Ectodermal cell (in vitro differentiated cells): ENCODE results near the gene LRRFIP2.

Experiments
- H3K27ac ChIP-seq: 2 replicates; pipeline ENCODE4 v1.7.0; 2013; ENCODE audit warnings: mild to moderate bottlenecking, low read depth, low read length; ENCODE audit not compliant: insufficient read depth, poor library complexity, severe bottlenecking
- H3K27me3 ChIP-seq: 2 replicates; pipeline ENCODE4 v1.7.0; 2013; ENCODE audit warnings: mild to moderate bottlenecking, low read length; ENCODE audit not compliant: insufficient read depth, control insufficient read depth, poor library complexity, severe bottlenecking
- H3K36me3 ChIP-seq: one replicate; pipeline ENCODE4 v1.7.0; 2013; ENCODE audit warnings: low read length; ENCODE audit not compliant: control insufficient read depth, insufficient read depth
- H3K4me1 ChIP-seq: one replicate; pipeline ENCODE4 v1.7.0; 2013; ENCODE audit warnings: low read length; ENCODE audit not compliant: control insufficient read depth, insufficient read depth
- H3K4me3 ChIP-seq: 2 replicates; pipeline ENCODE4 v1.7.0; 2013; ENCODE audit warnings: low read depth, low read length, control low read depth; ENCODE audit not compliant: insufficient read depth
- H3K9me3 ChIP-seq: 2 replicates; pipeline ENCODE4 v1.7.0; 2013; ENCODE audit warnings: mild to moderate bottlenecking, low read length, moderate library complexity; ENCODE audit not compliant: control insufficient read depth
- WGBS, 2 experiments: methylation state at CpG; one replicate each; pipeline ENCODE4 v1.1.7; 2013; ENCODE audit warnings: missing lambda C conversion rate in 2 of 2; 5-methylcytosine and 5-hydroxymethylcytosine counted together

LRRFIP2 gene

GRCh38 chr3:37170513-37170912 is 3.9 kb downstream of the LRRFIP2 start:
- H3K9me3 ChIP-seq, result no peaks in the 10 kb centered on the region
- H3K4me3 ChIP-seq, result no peak overlapping the region
- H3K27ac ChIP-seq, result no peak overlapping the region
- H3K27me3 ChIP-seq, result no peaks in the 10 kb centered on the region
- WGBS, 2 experiments, result 95% methylated on average over 9 of the region's 9 CpGs
- no peaks in the 10 kb centered on the region for H3K4me1 ChIP-seq
- H3K36me3 ChIP-seq, result no peaks in the 10 kb centered on the region

DNA sequence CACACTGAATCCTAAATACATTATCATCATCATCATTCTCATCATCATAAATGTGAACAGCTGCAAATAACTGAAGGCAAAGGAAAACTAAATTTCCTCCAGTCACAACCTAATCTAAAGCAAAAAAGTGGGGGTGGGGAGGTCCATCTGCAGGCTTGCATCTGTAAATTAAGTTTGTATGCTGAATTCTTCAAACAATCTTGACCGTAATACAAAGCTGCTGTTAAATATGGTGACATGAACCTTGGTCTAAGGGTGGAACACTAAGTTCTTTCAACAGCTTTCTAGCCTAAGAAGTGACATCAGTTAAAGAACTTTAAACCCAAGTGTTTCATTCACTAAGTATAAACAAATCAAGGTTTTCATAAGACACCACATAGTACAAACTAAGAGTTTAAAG is 4.3 kb downstream of the LRRFIP2 start:
- H3K4me3 ChIP-seq, result no peak overlapping the region
- H3K36me3 ChIP-seq, result no peaks in the 10 kb centered on the region
- H3K27me3 ChIP-seq, result no peaks in the 10 kb centered on the region
- H3K27ac ChIP-seq, result no peak overlapping the region
- H3K9me3 ChIP-seq, result no peaks in the 10 kb centered on the region
- WGBS, 2 experiments, result 97 to 100% methylated on average over 1 of the region's 1 CpG
- H3K4me1 ChIP-seq, result no peaks in the 10 kb centered on the region

DNA sequence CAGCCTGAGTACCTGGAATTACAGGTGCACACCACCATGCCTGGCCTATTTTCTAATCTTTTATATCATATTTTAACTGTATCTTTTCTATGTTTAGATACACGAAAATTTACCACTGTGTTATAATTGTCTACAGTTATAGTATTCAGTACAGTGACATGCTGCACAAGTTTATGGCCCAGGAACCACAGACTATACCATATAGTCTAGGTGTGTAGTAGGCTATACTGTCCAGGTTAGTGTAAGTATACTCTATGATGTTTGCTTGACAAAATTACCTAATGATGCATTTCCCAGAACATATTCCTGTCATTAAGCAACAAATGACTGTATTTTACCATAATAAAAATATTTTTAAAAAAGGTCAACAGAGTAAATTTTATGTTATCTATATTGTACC is 5.5 kb downstream of the LRRFIP2 start:
- Histone ChIP-seq H3K36me3 (no peaks in the 10 kb centered on the region), H3K4me1 (no peaks in the 10 kb centered on the region), H3K27me3 (no peaks in the 10 kb centered on the region), H3K4me3 (no peak overlapping the region), H3K27ac (no peak overlapping the region), H3K9me3 (no peaks in the 10 kb centered on the region)
- WGBS, 2 experiments, result 83% methylated on average over 1 of the region's 1 CpG; no CpG with 5 or more reads in 1 of the 2 experiments

GRCh38 chr3:37163262-37164015 is 10.9 kb downstream of the LRRFIP2 start:
- Histone ChIP-seq H3K27me3 (no peaks in the 10 kb centered on the region), H3K4me1 (no peaks in the 10 kb centered on the region), H3K4me3 (no peak overlapping the region), H3K27ac (no peak overlapping the region), H3K36me3 (no peaks in the 10 kb centered on the region), H3K9me3 (no peaks in the 10 kb centered on the region)
- WGBS, 2 experiments, result 61% methylated on average over 3 of the region's 3 CpGs

- 94 to 96% methylated on average over 3 of the region's 3 CpGs for WGBS, 2 experiments
- no peak overlapping the region for H3K4me3 ChIP-seq
- H3K4me1 ChIP-seq, result no peaks in the 10 kb centered on the region
- no peaks in the 10 kb centered on the region for H3K27me3 ChIP-seq
- no peaks in the 10 kb centered on the region for H3K36me3 ChIP-seq
- no peak overlapping the region for H3K27ac ChIP-seq
- H3K9me3 ChIP-seq, result no peaks in the 10 kb centered on the region
Measured at GRCh38 chr3:37162501-37163245, 11.7 kb downstream of the LRRFIP2 start.

DNA sequence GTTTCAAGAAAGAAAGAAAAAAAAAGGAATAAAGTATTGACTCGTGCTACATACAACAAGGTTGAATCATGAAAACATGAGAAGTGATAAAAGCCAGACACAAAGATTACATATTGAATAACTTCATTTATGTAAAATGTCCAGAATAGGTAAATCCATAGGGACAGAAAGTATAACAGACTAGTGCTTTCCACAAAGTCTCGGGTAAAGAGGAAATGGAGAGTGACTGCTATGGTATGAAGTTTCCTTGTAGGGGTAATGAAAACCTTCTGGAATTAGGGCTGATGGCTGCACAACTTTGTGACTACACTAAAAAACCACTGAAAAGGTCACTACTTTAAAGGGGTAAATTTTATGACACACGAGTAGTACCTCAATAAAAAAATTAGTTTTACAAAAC is 13.0 kb downstream of the LRRFIP2 start:
- Histone ChIP-seq H3K27ac (no peak overlapping the region), H3K27me3 (no peaks in the 10 kb centered on the region), H3K36me3 (no peaks in the 10 kb centered on the region), H3K9me3 (no peaks in the 10 kb centered on the region), H3K4me3 (no peak overlapping the region), H3K4me1 (no peaks in the 10 kb centered on the region)
- WGBS, 2 experiments, result 95 to 100% methylated on average over 1 to 3 of the region's 3 CpGs

- WGBS, 2 experiments, result 91 to 96% methylated on average over 8 of the region's 8 CpGs
Measured at GRCh38 chr3:37155782-37156181, 18.6 kb downstream of the LRRFIP2 start.

DNA sequence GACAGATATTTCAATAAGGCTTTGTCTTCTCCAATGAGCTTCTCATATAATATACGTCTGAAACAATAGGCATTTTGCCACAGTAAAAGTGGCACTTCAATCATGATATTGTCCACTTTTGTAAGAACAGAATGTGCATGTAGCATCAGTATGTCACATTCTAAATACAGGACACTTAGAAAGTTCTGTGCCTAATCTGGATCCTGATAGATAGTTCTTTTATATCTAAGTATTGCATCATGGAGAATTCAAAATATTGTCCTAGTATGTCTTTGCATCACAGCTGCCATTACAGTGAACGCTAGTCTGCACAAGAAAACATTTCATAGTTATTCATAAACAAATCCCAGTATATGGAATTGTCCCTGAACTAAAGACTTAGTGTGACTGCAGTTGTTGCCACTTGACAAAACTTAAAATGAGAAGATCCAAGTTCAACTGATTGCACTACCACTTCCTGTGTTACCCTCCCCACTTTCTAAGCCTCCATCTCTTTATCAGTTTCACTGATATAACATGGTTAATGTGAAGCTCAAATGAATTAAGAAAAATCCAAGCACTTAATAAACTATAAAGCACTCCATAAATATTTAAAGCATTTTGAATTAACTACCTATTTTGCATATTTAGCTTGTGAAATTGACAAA is 19.6 kb downstream of the LRRFIP2 start:
- no peaks in the 10 kb centered on the region for H3K27me3 ChIP-seq

More at GRCh38 chr3:37155782-37156181, 18.6 kb downstream of the LRRFIP2 start:
- Histone ChIP-seq H3K4me3 (no peak overlapping the region), H3K36me3 (no peaks in the 10 kb centered on the region), H3K9me3 (no peaks in the 10 kb centered on the region), H3K27ac (no peak overlapping the region), H3K27me3 (no peaks in the 10 kb centered on the region), H3K4me1 (no peaks in the 10 kb centered on the region)

DNA sequence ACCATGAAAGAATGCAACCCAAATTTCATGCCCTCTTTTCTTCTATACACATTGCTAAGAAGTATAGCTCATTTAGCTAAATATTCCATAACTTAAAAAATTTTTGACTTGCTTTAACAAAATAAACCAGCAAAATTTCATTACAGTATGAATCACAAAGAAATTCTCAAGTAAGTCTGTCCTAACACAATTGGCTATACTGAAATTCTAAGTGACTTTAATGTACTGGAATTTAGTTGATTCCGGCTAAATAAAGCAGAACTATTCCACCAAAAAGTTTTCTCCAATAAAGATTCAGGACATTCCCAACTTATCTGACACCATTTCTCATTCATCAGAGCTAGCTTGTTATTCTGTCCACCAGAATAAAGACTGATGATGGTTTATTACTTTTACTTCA is 23.8 kb downstream of the LRRFIP2 start:
- H3K36me3 ChIP-seq, result no peaks in the 10 kb centered on the region
- WGBS, 2 experiments, result 100% methylated on average over 1 of the region's 1 CpG
- no peaks in the 10 kb centered on the region for H3K9me3 ChIP-seq
- no peaks in the 10 kb centered on the region for H3K27me3 ChIP-seq
- H3K4me3 ChIP-seq, result no peak overlapping the region
- H3K27ac ChIP-seq, result no peak overlapping the region
- no peaks in the 10 kb centered on the region for H3K4me1 ChIP-seq

More for the DNA sequence above, 19.6 kb downstream of the LRRFIP2 start:
- H3K4me1 ChIP-seq, result no peaks in the 10 kb centered on the region
- H3K4me3 ChIP-seq, result no peak overlapping the region
- 91 to 100% methylated on average over 2 of the region's 2 CpGs for WGBS, 2 experiments
- no peak overlapping the region for H3K27ac ChIP-seq
- no peaks in the 10 kb centered on the region for H3K36me3 ChIP-seq
- H3K9me3 ChIP-seq, result no peaks in the 10 kb centered on the region

DNA sequence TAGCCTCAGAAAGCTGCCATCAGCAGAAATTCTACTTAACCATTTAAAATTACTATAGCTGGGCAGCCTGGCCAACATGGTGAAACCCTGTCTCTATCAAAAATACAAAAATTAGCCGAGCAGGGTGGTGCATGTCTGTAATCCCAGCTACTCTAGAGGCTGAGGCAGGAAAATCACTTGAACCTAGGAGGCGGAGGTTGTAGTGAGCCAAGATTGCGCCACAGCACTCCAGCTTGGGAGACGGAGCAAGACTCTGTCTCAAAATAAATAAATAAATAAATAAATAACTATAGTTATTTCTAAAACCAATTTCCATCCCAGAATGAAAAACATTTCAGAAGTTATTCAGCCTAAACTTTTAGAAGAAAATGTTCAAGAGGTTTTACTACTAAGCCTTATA is 25.1 kb downstream of the LRRFIP2 start:
- H3K36me3 ChIP-seq, result no peaks in the 10 kb centered on the region
- 92 to 95% methylated on average over 2 to 3 of the region's 4 CpGs for WGBS, 2 experiments

More for the DNA sequence above, 25.1 kb downstream of the LRRFIP2 start:
- no peak overlapping the region for H3K4me3 ChIP-seq
- H3K9me3 ChIP-seq, result no peaks in the 10 kb centered on the region
- no peak overlapping the region for H3K27ac ChIP-seq
- H3K27me3 ChIP-seq, result no peaks in the 10 kb centered on the region
- no peaks in the 10 kb centered on the region for H3K4me1 ChIP-seq
